LoVo (cell line): ENCODE measurements around the gene AGTR2.
"Not testable (repeated sequence)": the region's sequence is repeated elsewhere in the genome, so short reads cannot be mapped to it uniquely, and the experiment has no call there.

Experiments used
- DNase-seq: peaks from one replicate; pipeline ENCODE4 v3.0.0-alpha.2; 2016; ENCODE audit warnings: low spot score

Gene AGTR2

GRCh38 chrX:116170511-116170910 lies at the start of gene AGTR2:
Gene AGTR2, plus strand, starts transcription at chrX:116170744. Its CDS starts 1,537 bp downstream, at chrX:116172281.
- no peak for DNase-seq

- DNase-seq = no peak
These were observed 35.3 kb upstream of the AGTR2 start for GRCh38 chrX:116135277-116135676.

- not testable (repeated sequence) for DNase-seq
These were observed 29.3 kb upstream of the AGTR2 start for GRCh38 chrX:116141270-116141669.

- DNase-seq = no peak
These were observed 27.6 kb upstream of the AGTR2 start for GRCh38 chrX:116142976-116143375.

GRCh38 chrX:116172976-116173375 lies 2.4 kb downstream of the AGTR2 start:
- no peak for DNase-seq

- no peak for DNase-seq
These were observed 10.8 kb downstream of the AGTR2 start for GRCh38 chrX:116181300-116181699.

GRCh38 chrX:116185163-116185562 lies 14.6 kb downstream of the AGTR2 start:
- no peak for DNase-seq

- no peak for DNase-seq
These were observed 24.1 kb downstream of the AGTR2 start for GRCh38 chrX:116194649-116195048.

GRCh38 chrX:116198235-116198634 lies 27.7 kb downstream of the AGTR2 start:
- DNase-seq = no peak

GRCh38 chrX:116198810-116199209 lies 28.3 kb downstream of the AGTR2 start:
- DNase-seq = no peak

- peak; percentile 5 for DNase-seq
These were observed 34.4 kb downstream of the AGTR2 start for GRCh38 chrX:116204932-116205331.

- DNase-seq = no peak
These were observed 42.7 kb downstream of the AGTR2 start for GRCh38 chrX:116213262-116213661.

- not testable (repeated sequence) for DNase-seq
These were observed 46.5 kb downstream of the AGTR2 start for GRCh38 chrX:116217080-116217479.
